Tibial artery (tissue), 4 donors: ENCODE measurements around the gene ST8SIA2.

Experiments
- DNase-seq, 2 donors: peaks; one replicate each; pipeline ENCODE4 v3.0.0-alpha.2; 2019
- H3K27ac ChIP-seq, 2 donors: fragments of 200-600 bp; sonication (generic) in 1 of 2; 1 replicate in 1 of 2; 2 replicates in 1 of 2; pipeline ENCODE4 v1.5.1; 2018 to 2019; ENCODE audit warnings: mild to moderate bottlenecking in 1 of 2
- H3K27me3 ChIP-seq, 2 donors: fragments of 200-600 bp; sonication (generic) in 1 of 2; one replicate each; pipeline versions ENCODE4 v1.5.1 to v1.6.0; 2016 to 2019
- H3K36me3 ChIP-seq, 3 donors: fragments of 200-600 bp; sonication (generic) in 2 of 3; one replicate each; pipeline ENCODE4 v1.5.1; 2016 to 2019; ENCODE audit warnings: mild to moderate bottlenecking in 2 of 3
- H3K4me1 ChIP-seq, 4 donors: fragments of 200-600 bp; sonication (generic) in 2 of 4; 1 replicate in 3 of 4; 2 replicates in 1 of 4; pipeline ENCODE4 v1.5.1; 2016 to 2019
- H3K4me3 ChIP-seq, 2 donors: fragments of 200-600 bp; sonication (generic) in 1 of 2; 1 replicate in 1 of 2; 2 replicates in 1 of 2; pipeline ENCODE4 v1.5.1; 2018 to 2019; ENCODE audit warnings: mild to moderate bottlenecking in 2 of 2
- H3K9me3 ChIP-seq, 3 donors: fragments of 200-600 bp; sonication (generic) in 1 of 3; one replicate each; pipeline ENCODE4 v1.5.1; 2016 to 2019
- CTCF ChIP-seq, 2 experiments: fragments of 200-600 bp in 1 of 2; fragments of 450-650 bp in 1 of 2; IDR thresholded peaks; one replicate each; pipeline ENCODE4 v1.5.1; 2017 to 2019; ENCODE audit warnings: antibody characterized with exemption in 2 of 2, mild to moderate bottlenecking in 1 of 2, moderate library complexity in 1 of 2
- intact Hi-C: fragments of 100-400 bp; cut with DNase I; formaldehyde crosslinking; loops from one replicate; pipeline ENCODE4 v1.15.0; 2023; ENCODE audit warnings: low total_unique reads

Gene ST8SIA2

GRCh38 chr15:92462424-92463125, 68.9 kb downstream of the ST8SIA2 start:
- H3K4me3 ChIP-seq, result no peak overlapping the region
- H3K36me3 ChIP-seq, result no peaks in the 10 kb centered on the region
- no peaks in the 10 kb centered on the region for H3K27me3 ChIP-seq
- no peaks in the 10 kb centered on the region for H3K9me3 ChIP-seq
- no peaks in the 10 kb centered on the region for H3K4me1 ChIP-seq
- DNase-seq, result no peak
- H3K27ac ChIP-seq, result no peak overlapping the region
- intact Hi-C loops, result no loop called here
- no peak for TF ChIP-seq CTCF (IDR thresholded peaks at IDR 0.05)

GRCh38 chr15:92463352-92463751, 69.7 kb downstream of the ST8SIA2 start:
- Histone ChIP-seq H3K36me3 (no peaks in the 10 kb centered on the region), H3K27ac (no peak overlapping the region), H3K4me3 (no peak overlapping the region), H3K4me1 (no peaks in the 10 kb centered on the region), H3K27me3 (no peaks in the 10 kb centered on the region), H3K9me3 (no peaks in the 10 kb centered on the region)
- intact Hi-C loops, result no loop called here
- DNase-seq, result no peak
- no peak for TF ChIP-seq CTCF (IDR thresholded peaks at IDR 0.05)

GRCh38 chr15:92463826-92464225, 70.1 kb downstream of the ST8SIA2 start:
- no peak for DNase-seq
- Histone ChIP-seq H3K27ac (no peak overlapping the region), H3K4me3 (no peak overlapping the region), H3K9me3 (no peaks in the 10 kb centered on the region), H3K27me3 (no peaks in the 10 kb centered on the region), H3K4me1 (no peaks in the 10 kb centered on the region), H3K36me3 (no peaks in the 10 kb centered on the region)
- TF ChIP-seq CTCF (IDR thresholded peaks at IDR 0.05), result no peak
- intact Hi-C loops, result no loop called here

- Histone ChIP-seq H3K27me3 (no peaks in the 10 kb centered on the region), H3K4me1 (no peaks in the 10 kb centered on the region), H3K4me3 (no peak overlapping the region), H3K9me3 (no peaks in the 10 kb centered on the region), H3K36me3 (no peaks in the 10 kb centered on the region), H3K27ac (no peak overlapping the region)
- intact Hi-C loops, result no loop called here
- no peak for TF ChIP-seq CTCF (IDR thresholded peaks at IDR 0.05)
- no peak for DNase-seq
Measured at GRCh38 chr15:92466834-92467233, 73.2 kb downstream of the ST8SIA2 start.

- DNase-seq, result no peak
- intact Hi-C loops, result no loop called here
Measured at GRCh38 chr15:92467245-92467644, 73.6 kb downstream of the ST8SIA2 start.

More at GRCh38 chr15:92467245-92467644, 73.6 kb downstream of the ST8SIA2 start:
- TF ChIP-seq CTCF (IDR thresholded peaks at IDR 0.05), result no peak
- Histone ChIP-seq H3K36me3 (no peaks in the 10 kb centered on the region), H3K4me3 (no peak overlapping the region), H3K27me3 (peaks cover 0 to under 1% of the 10 kb centered on the region in 2 donors), H3K4me1 (no peaks in the 10 kb centered on the region), H3K27ac (no peak overlapping the region), H3K9me3 (no peaks in the 10 kb centered on the region)
